CD4-positive, alpha-beta T cell (primary cell): ENCODE data around the gene FAXDC2. TPM values are rescaled to one million over a fixed set of nuclear protein-coding genes. Genes with fewer than 3 reads are reported as not detected.

Source experiments
- ATAC-seq: fragments of 200-7000 bp; cut with Tn5 transposase; one replicate; pipeline ENCODE4 v1.10.0; 2022; ENCODE audit warnings: mild to moderate bottlenecking; ENCODE audit not compliant: poor library complexity
- CTCF ChIA-PET: fragments of 350-600 bp; sonication (Branson Sonifier 250); formaldehyde crosslinking; loops from one replicate; lab custom pipeline; 2021; ENCODE audit warnings: antibody characterized with exemption, inconsistent platforms; lab: Charles Lee
- POLR2A ChIA-PET: fragments of 350-600 bp; sonication (Branson Sonifier 250); formaldehyde crosslinking; loops from one replicate; lab custom pipeline; 2021; ENCODE audit warnings: antibody characterized with exemption, inconsistent platforms; lab: Charles Lee
- DNase-seq, 14 experiments: peaks; one replicate each; pipeline ENCODE4 v3.0.0-alpha.2; 2013 to 2020; ENCODE audit warnings: mixed read lengths in 2 of 14
- H3K27ac ChIP-seq, 2 donors: one replicate each; pipeline versions ENCODE4 v1.5.1 to v1.7.0; 2013; ENCODE audit warnings: low read length in 2 of 2, low read depth in 1 of 2, mild to moderate bottlenecking in 1 of 2
- H3K27me3 ChIP-seq, 2 experiments: 1 replicate in 1 of 2; 2 replicates in 1 of 2; pipeline versions ENCODE4 v1.6.1 to v1.7.0; 2013; ENCODE audit warnings: low read length in 2 of 2, control low read depth in 1 of 2, mild to moderate bottlenecking in 1 of 2, moderate library complexity in 1 of 2; ENCODE audit not compliant: insufficient read depth in 2 of 2, control insufficient read depth in 1 of 2
- H3K36me3 ChIP-seq: one replicate; pipeline ENCODE4 v1.6.1; 2013; ENCODE audit warnings: low read length, control low read depth; ENCODE audit not compliant: insufficient read depth
- H3K4me1 ChIP-seq: one replicate; pipeline ENCODE4 v1.6.1; 2013; ENCODE audit warnings: low read length, control low read depth; ENCODE audit not compliant: insufficient read depth
- H3K4me3 ChIP-seq: one replicate; pipeline ENCODE4 v1.5.1; 2013; ENCODE audit warnings: mild to moderate bottlenecking, low read length, moderate library complexity
- H3K9me3 ChIP-seq, 2 experiments: 1 replicate in 1 of 2; 2 replicates in 1 of 2; pipeline versions ENCODE4 v1.6.1 to v1.7.0; 2013; ENCODE audit warnings: low read length in 2 of 2, mild to moderate bottlenecking in 2 of 2, control low read depth in 1 of 2, moderate library complexity in 1 of 2; ENCODE audit not compliant: control insufficient read depth in 1 of 2, insufficient read depth in 1 of 2
- H3K27ac Mint-ChIP-seq: one replicate; pipeline ENCODE4 v1.8.0; 2020; ENCODE audit warnings: mixed read lengths
- H3K27me3 Mint-ChIP-seq: one replicate; pipeline ENCODE4 v1.8.0; 2021; ENCODE audit warnings: mixed read lengths
- H3K36me3 Mint-ChIP-seq: one replicate; pipeline ENCODE4 v1.8.0; 2021; ENCODE audit warnings: low read depth, mixed read lengths
- H3K4me1 Mint-ChIP-seq: one replicate; pipeline ENCODE4 v1.8.0; 2021; ENCODE audit warnings: low read depth, mixed read lengths
- H3K4me3 Mint-ChIP-seq: one replicate; pipeline ENCODE4 v1.8.0; 2020; ENCODE audit warnings: mild to moderate bottlenecking, mixed read lengths
- H3K9me3 Mint-ChIP-seq: one replicate; pipeline ENCODE4 v1.8.0; 2020; ENCODE audit warnings: mixed read lengths
- CTCF ChIP-seq: fragments of 200-600 bp; IDR thresholded peaks from one replicate; pipeline ENCODE4 v1.8.0; 2022; ENCODE audit warnings: antibody characterized with exemption, mild to moderate bottlenecking
- intact Hi-C, 2 experiments: fragments of 100-400 bp; cut with DNase I in 1 of 2; cut with micrococcal nuclease in 1 of 2; formaldehyde crosslinking; loops; one replicate each; pipeline versions ENCODE4 v1.15.1 to v1.9.0; 2023 to 2025; cut with DNase I, micrococcal nuclease
- total RNA-seq, 174 experiments: library from RNA in 2 of 174; stranded (reverse) in 2 of 174; gene quantifications; one replicate each; pipeline ENCODE4 v1.2.3 and lab custom pipeline; 2021 to 2026

The FAXDC2 gene
- total RNA-seq, 2 experiments from 2014 or later, result not detected

- no peak overlapping the region for H3K27ac ChIP-seq
- CTCF ChIA-PET, result no interaction called here
- no peaks in the 10 kb centered on the region for H3K4me1 ChIP-seq
- Mint-ChIP-seq H3K4me1 (no peaks in the 10 kb centered on the region), H3K4me3 (no peak overlapping the region), H3K9me3 (peaks cover 17% of the 10 kb centered on the region), H3K36me3 (peaks cover 98% of the 10 kb centered on the region), H3K27ac (no peak overlapping the region), H3K27me3 (no peaks in the 10 kb centered on the region)
- H3K27me3 ChIP-seq, result no peaks in the 10 kb centered on the region
- POLR2A ChIA-PET, result no interaction called here
- H3K4me3 ChIP-seq, result no peak overlapping the region
- ATAC-seq, result no peak
- H3K36me3 ChIP-seq, result peaks cover 36% of the 10 kb centered on the region
- H3K9me3 ChIP-seq, result peaks cover 15 to 31% of the 10 kb centered on the region in 2 experiments
- no peak for TF ChIP-seq CTCF
- intact Hi-C loops, result no loop called here
- DNase-seq, result no peak
Observed at GRCh38 chr5:154884424-154884823, 34.0 kb upstream of the FAXDC2 start.

- Mint-ChIP-seq H3K9me3 (peaks cover 18% of the 10 kb centered on the region), H3K27ac (no peak overlapping the region), H3K36me3 (peaks cover 89% of the 10 kb centered on the region), H3K4me1 (no peaks in the 10 kb centered on the region), H3K4me3 (no peak overlapping the region), H3K27me3 (no peaks in the 10 kb centered on the region)
- ATAC-seq (no peak), DNase-seq (no peak)
- H3K4me3 ChIP-seq, result no peak overlapping the region
- no peaks in the 10 kb centered on the region for H3K4me1 ChIP-seq
- H3K36me3 ChIP-seq, result peaks cover 15% of the 10 kb centered on the region
- no peaks in the 10 kb centered on the region for H3K27me3 ChIP-seq
- CTCF ChIA-PET, result interaction anchor here (0.7 kb wide), 1 partner anchor 977 kb away, joined by 4 read pairs; no protein-coding TSS in a partner anchor
- no peak overlapping the region for H3K27ac ChIP-seq
- POLR2A ChIA-PET, result no interaction called here
- TF ChIP-seq CTCF, result no peak
- intact Hi-C loops, result no loop called here
- peaks cover 22 to 41% of the 10 kb centered on the region in 2 experiments for H3K9me3 ChIP-seq
Observed at GRCh38 chr5:154881986-154882385, 31.6 kb upstream of the FAXDC2 start.

GRCh38 chr5:154878642-154879335 lies 28.4 kb upstream of the FAXDC2 start:
- Mint-ChIP-seq H3K4me3 (no peak overlapping the region), H3K27ac (no peak overlapping the region), H3K27me3 (no peaks in the 10 kb centered on the region), H3K36me3 (peaks cover 88% of the 10 kb centered on the region), H3K9me3 (peaks cover 8% of the 10 kb centered on the region), H3K4me1 (no peaks in the 10 kb centered on the region)
- POLR2A ChIA-PET, result no interaction called here
- no peak for DNase-seq
- CTCF ChIA-PET, result no interaction called here
- no peaks in the 10 kb centered on the region for H3K27me3 ChIP-seq
- no peaks in the 10 kb centered on the region for H3K4me1 ChIP-seq
- H3K4me3 ChIP-seq, result no peak overlapping the region
- intact Hi-C loops, result no loop called here
- peaks cover 14 to 15% of the 10 kb centered on the region in 2 experiments for H3K9me3 ChIP-seq
- no peak for TF ChIP-seq CTCF
- no peak overlapping the region for H3K27ac ChIP-seq
- ATAC-seq, result no peak
- H3K36me3 ChIP-seq, result peaks cover 32% of the 10 kb centered on the region
